Karpas-422 (cell line): ENCODE measurements around the gene PLD1. TPM values are rescaled to one million over a fixed set of nuclear protein-coding genes. Genes with fewer than 3 reads are reported as not detected.

Experiments used
- DNase-seq: peaks from one replicate; pipeline ENCODE4 v3.0.0-alpha.2; 2015
- H2AFZ ChIP-seq: fragments of 200-600 bp; sonication (generic); 2 replicates; pipeline ENCODE4 v1.6.1; 2014; ENCODE audit warnings: antibody characterized with exemption, low read length, mixed read lengths
- H3K27ac ChIP-seq: fragments of 200-600 bp; sonication (generic); 2 replicates; pipeline ENCODE4 v1.5.1; 2014; ENCODE audit warnings: mild to moderate bottlenecking, low read length, moderate library complexity
- H3K27me3 ChIP-seq: fragments of 200-600 bp; sonication (generic); 2 replicates; pipeline ENCODE4 v1.6.1; 2014; ENCODE audit warnings: low read length, mixed read lengths
- H3K36me3 ChIP-seq: fragments of 200-600 bp; sonication (generic); 2 replicates; pipeline ENCODE4 v1.6.1; 2014; ENCODE audit warnings: low read length, mixed read lengths; ENCODE audit not compliant: insufficient read depth
- H3K4me1 ChIP-seq: fragments of 200-600 bp; sonication (generic); 2 replicates; pipeline ENCODE4 v1.6.1; 2014; ENCODE audit warnings: mild to moderate bottlenecking, low read length, mixed read lengths
- H3K4me2 ChIP-seq: fragments of 200-600 bp; sonication (generic); 2 replicates; pipeline ENCODE4 v1.6.1; 2014; ENCODE audit warnings: low read length, low read depth, mild to moderate bottlenecking; ENCODE audit not compliant: poor library complexity, severe bottlenecking
- H3K4me3 ChIP-seq: fragments of 200-600 bp; sonication (generic); 2 replicates; pipeline ENCODE4 v1.5.1; 2014; ENCODE audit warnings: mild to moderate bottlenecking, antibody characterized with exemption, low read length, mixed read lengths
- H3K79me2 ChIP-seq: fragments of 200-600 bp; sonication (generic); 2 replicates; pipeline ENCODE4 v1.6.1; 2014; ENCODE audit warnings: mild to moderate bottlenecking, low read length, mixed read lengths
- H3K9ac ChIP-seq: fragments of 200-600 bp; sonication (generic); 2 replicates; pipeline ENCODE4 v1.6.0; 2014; ENCODE audit warnings: low read length
- H3K9me2 ChIP-seq: fragments of 200-600 bp; sonication (generic), shearing (Covaris generic); replicated peaks from 2 replicates; pipeline ENCODE4 v1.6.0; 2014; ENCODE audit warnings: mild to moderate bottlenecking, low read length, moderate library complexity; ENCODE audit not compliant: insufficient read depth
- H3K9me3 ChIP-seq: fragments of 300-700, 200-600 bp; sonication (generic); 2 replicates; pipeline ENCODE4 v1.6.1; 2014; ENCODE audit warnings: low read length, mixed read lengths
- H4K20me1 ChIP-seq: fragments of 200-600 bp; sonication (generic); 2 replicates; pipeline ENCODE4 v1.6.1; 2014; ENCODE audit warnings: mild to moderate bottlenecking, antibody characterized with exemption, low read length, low read depth; ENCODE audit not compliant: insufficient read depth
- total RNA-seq: library from RNA; depleted of rRNA; stranded (reverse); fragments of >200 nt; shearing (Covaris generic); gene quantifications from 2 replicates; pipeline ENCODE4 v1.2.3, GENCODE V29; 2014; ENCODE audit warnings: low replicate concordance

PLD1 gene
- total RNA-seq, 1 experiment from 2014 or later: not detected

- Histone ChIP-seq H3K27ac (no peak overlapping the region), H4K20me1 (no peaks in the 10 kb centered on the region), H3K4me2 (no peak overlapping the region), H3K79me2 (no peaks in the 10 kb centered on the region), H3K9me3 (no peaks in the 10 kb centered on the region), H2AFZ (no peak overlapping the region), H3K9ac (no peak overlapping the region), H3K4me3 (no peak overlapping the region), H3K27me3 (no peaks in the 10 kb centered on the region), H3K4me1 (no peaks in the 10 kb centered on the region), H3K9me2 (no peaks in the 10 kb centered on the region), H3K36me3 (no peaks in the 10 kb centered on the region)
- DNase-seq: no peak
These were observed 27.7 kb downstream of the PLD1 start for GRCh38 chr3:171782617-171783016.

GRCh38 chr3:171781711-171782127 is 28.6 kb downstream of the PLD1 start:
- Histone ChIP-seq H4K20me1 (no peaks in the 10 kb centered on the region), H3K36me3 (no peaks in the 10 kb centered on the region), H3K27me3 (no peaks in the 10 kb centered on the region), H3K4me2 (no peak overlapping the region), H3K79me2 (no peaks in the 10 kb centered on the region), H3K9me2 (no peaks in the 10 kb centered on the region), H3K9ac (no peak overlapping the region), H3K27ac (no peak overlapping the region), H3K9me3 (no peaks in the 10 kb centered on the region), H3K4me3 (no peak overlapping the region), H2AFZ (no peak overlapping the region), H3K4me1 (no peaks in the 10 kb centered on the region)
- no peak for DNase-seq

- Histone ChIP-seq H2AFZ (no peak overlapping the region), H3K36me3 (no peaks in the 10 kb centered on the region), H3K4me3 (no peak overlapping the region), H3K9ac (no peak overlapping the region), H4K20me1 (no peaks in the 10 kb centered on the region), H3K9me2 (no peaks in the 10 kb centered on the region), H3K9me3 (no peaks in the 10 kb centered on the region), H3K27ac (no peak overlapping the region), H3K79me2 (no peaks in the 10 kb centered on the region), H3K4me1 (no peaks in the 10 kb centered on the region), H3K27me3 (no peaks in the 10 kb centered on the region), H3K4me2 (no peak overlapping the region)
- no peak for DNase-seq
These were observed 31.8 kb downstream of the PLD1 start for GRCh38 chr3:171778493-171778892.

GRCh38 chr3:171777596-171777995 is 32.7 kb downstream of the PLD1 start:
- no peak overlapping the region for H3K9ac ChIP-seq
- H3K9me2 ChIP-seq: no peaks in the 10 kb centered on the region
- no peak overlapping the region for H3K27ac ChIP-seq
- no peak overlapping the region for H2AFZ ChIP-seq
- no peaks in the 10 kb centered on the region for H3K27me3 ChIP-seq
- no peak overlapping the region for H3K4me3 ChIP-seq
- no peaks in the 10 kb centered on the region for H4K20me1 ChIP-seq
- H3K79me2 ChIP-seq: no peaks in the 10 kb centered on the region
- no peaks in the 10 kb centered on the region for H3K36me3 ChIP-seq
- H3K4me1 ChIP-seq: no peaks in the 10 kb centered on the region; the same call in 1 of the 2 replicates
- no peak for DNase-seq
- no peaks in the 10 kb centered on the region for H3K9me3 ChIP-seq
- no peak overlapping the region for H3K4me2 ChIP-seq

GRCh38 chr3:171776839-171777583 is 33.3 kb downstream of the PLD1 start:
- no peak overlapping the region for H3K9ac ChIP-seq
- DNase-seq: no peak
- no peaks in the 10 kb centered on the region for H3K79me2 ChIP-seq
- no peak overlapping the region for H3K27ac ChIP-seq
- no peaks in the 10 kb centered on the region for H3K9me2 ChIP-seq
- no peaks in the 10 kb centered on the region for H3K27me3 ChIP-seq
- no peaks in the 10 kb centered on the region for H3K36me3 ChIP-seq
- no peaks in the 10 kb centered on the region for H3K9me3 ChIP-seq
- no peaks in the 10 kb centered on the region; the same call in 1 of the 2 replicates for H3K4me1 ChIP-seq
- H2AFZ ChIP-seq: no peak overlapping the region
- H3K4me2 ChIP-seq: no peak overlapping the region
- no peak overlapping the region for H3K4me3 ChIP-seq
- H4K20me1 ChIP-seq: no peaks in the 10 kb centered on the region

GRCh38 chr3:171776411-171776810 is 33.9 kb downstream of the PLD1 start:
- Histone ChIP-seq H3K9me3 (no peaks in the 10 kb centered on the region), H4K20me1 (no peaks in the 10 kb centered on the region), H3K27me3 (no peaks in the 10 kb centered on the region), H3K4me1 (no peaks in the 10 kb centered on the region; the same call in 1 of the 2 replicates), H3K4me2 (no peak overlapping the region), H3K4me3 (no peak overlapping the region), H3K9me2 (no peaks in the 10 kb centered on the region), H3K9ac (no peak overlapping the region), H3K27ac (no peak overlapping the region), H3K36me3 (no peaks in the 10 kb centered on the region), H2AFZ (no peak overlapping the region), H3K79me2 (no peaks in the 10 kb centered on the region)
- no peak for DNase-seq

GRCh38 chr3:171775943-171776342 is 34.3 kb downstream of the PLD1 start:
- no peaks in the 10 kb centered on the region; the same call in 1 of the 2 replicates for H3K4me1 ChIP-seq
- no peaks in the 10 kb centered on the region for H3K9me3 ChIP-seq
- H3K9me2 ChIP-seq: no peaks in the 10 kb centered on the region
- H3K4me2 ChIP-seq: no peak overlapping the region
- H3K27ac ChIP-seq: no peak overlapping the region
- H3K4me3 ChIP-seq: no peak overlapping the region
- DNase-seq: no peak
- no peaks in the 10 kb centered on the region for H3K79me2 ChIP-seq
- no peaks in the 10 kb centered on the region for H4K20me1 ChIP-seq
- H3K9ac ChIP-seq: no peak overlapping the region
- no peak overlapping the region for H2AFZ ChIP-seq
- H3K36me3 ChIP-seq: no peaks in the 10 kb centered on the region
- no peaks in the 10 kb centered on the region for H3K27me3 ChIP-seq

- Histone ChIP-seq H3K4me1 (no peaks in the 10 kb centered on the region; the same call in 1 of the 2 replicates), H2AFZ (no peak overlapping the region), H3K27ac (no peak overlapping the region), H3K4me3 (no peak overlapping the region), H3K79me2 (no peaks in the 10 kb centered on the region), H3K9me2 (no peaks in the 10 kb centered on the region), H3K9ac (no peak overlapping the region), H3K9me3 (no peaks in the 10 kb centered on the region), H3K36me3 (no peaks in the 10 kb centered on the region), H4K20me1 (no peaks in the 10 kb centered on the region), H3K4me2 (no peak overlapping the region), H3K27me3 (no peaks in the 10 kb centered on the region)
- DNase-seq: no peak
These were observed 35.8 kb downstream of the PLD1 start for GRCh38 chr3:171774521-171774920.
